ENCODE data around the gene ALPP. TPM values are rescaled to one million over a fixed set of nuclear protein-coding genes. Genes with fewer than 3 reads are reported as not detected.
"Not testable (repeated sequence)": the region's sequence is repeated elsewhere in the genome, so short reads cannot be mapped to it uniquely, and the experiment has no call there.

ALPP gene
- total RNA-seq, 1 donor from 2014 or later = not detected

DNA sequence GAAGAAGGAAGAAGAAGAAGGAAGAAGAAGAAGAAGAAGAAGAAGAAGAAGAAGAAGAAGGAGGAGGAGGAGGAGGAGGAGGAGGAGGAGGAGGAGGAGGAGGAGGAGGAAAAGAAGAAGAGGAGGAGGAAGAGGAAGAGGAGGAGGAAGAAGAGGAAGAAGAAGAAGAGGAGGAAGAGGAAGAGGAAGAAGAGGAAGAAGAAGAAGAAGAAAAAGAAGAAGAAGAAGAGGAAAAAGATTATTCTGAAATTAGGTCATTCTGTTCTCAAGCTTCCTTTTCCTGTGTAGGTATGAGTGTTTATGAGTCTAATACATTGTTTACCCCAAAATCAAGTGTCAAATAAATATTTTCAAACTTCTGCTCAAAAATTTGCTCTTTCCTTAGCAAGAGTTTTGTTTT is 6.5 kb downstream of the ALPP start:
- DNase-seq (ENCODE audit: low spot score); H3K9me3 Mint-ChIP-seq; H3K4me3 Mint-ChIP-seq (ENCODE audit: low read depth); H3K27ac Mint-ChIP-seq; H3K36me3 Mint-ChIP-seq (ENCODE audit: low read depth); H3K4me1 Mint-ChIP-seq (ENCODE audit: low read depth): not testable (repeated sequence)
- intact Hi-C loops (cut with micrococcal nuclease) = loop anchor here (5.0 kb wide), 1 partner anchor 33 kb away; no protein-coding TSS in a partner anchor
- H3K27me3 Mint-ChIP-seq (ENCODE audit: low read depth) = peaks cover 37% of the 10 kb centered on the region

DNA sequence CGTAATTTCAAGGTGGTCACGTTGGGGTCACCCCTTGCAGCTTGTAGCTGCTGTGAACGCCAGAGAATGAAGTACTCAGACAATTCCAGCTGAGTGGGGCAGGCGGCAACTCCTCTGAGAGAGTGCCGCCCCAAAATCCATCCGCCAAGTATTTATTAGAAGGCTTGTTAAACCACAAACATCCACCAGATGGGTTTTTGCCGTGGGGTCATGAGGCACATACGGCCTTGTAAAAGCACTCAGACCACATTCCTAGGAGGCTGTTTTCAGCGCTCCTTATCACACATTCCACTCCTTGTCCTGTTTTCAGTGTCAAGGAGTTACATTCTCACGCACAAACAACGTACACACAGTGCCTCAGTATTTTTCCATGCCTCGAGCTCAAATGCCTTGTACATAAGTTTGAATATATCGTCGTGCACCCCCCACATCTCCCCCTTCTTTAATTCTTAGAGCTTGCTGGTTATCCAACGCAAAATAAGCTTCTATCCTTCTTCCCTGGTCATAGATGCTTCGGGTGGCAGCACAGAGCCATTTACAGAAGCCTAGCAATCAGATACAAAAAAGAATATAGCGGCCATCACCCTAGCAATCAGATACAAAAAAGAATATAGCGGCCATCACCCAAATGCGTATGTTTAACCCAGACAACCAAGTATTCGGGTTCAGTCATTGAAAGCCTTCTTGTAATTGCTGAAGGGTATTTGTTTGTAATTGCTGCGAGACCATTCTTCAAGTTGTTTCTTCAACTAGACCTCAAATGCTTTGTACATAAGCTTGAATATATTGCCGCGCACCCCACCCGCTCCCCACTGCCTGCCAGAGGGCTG is 7.3 kb downstream of the ALPP start:
- Mint-ChIP-seq H3K27ac (no peak overlapping the region), H3K4me3 (ENCODE audit: low read depth) (no peak overlapping the region), H3K36me3 (ENCODE audit: low read depth) (no peaks in the 10 kb centered on the region), H3K9me3 (no peaks in the 10 kb centered on the region), H3K27me3 (ENCODE audit: low read depth) (peaks cover 42% of the 10 kb centered on the region), H3K4me1 (ENCODE audit: low read depth) (peaks cover 2% of the 10 kb centered on the region)
- no peak for DNase-seq (ENCODE audit: low spot score)
- intact Hi-C loops (cut with micrococcal nuclease) = loop anchor here (5.0 kb wide), 1 partner anchor 34 kb away; no protein-coding TSS in a partner anchor

DNA sequence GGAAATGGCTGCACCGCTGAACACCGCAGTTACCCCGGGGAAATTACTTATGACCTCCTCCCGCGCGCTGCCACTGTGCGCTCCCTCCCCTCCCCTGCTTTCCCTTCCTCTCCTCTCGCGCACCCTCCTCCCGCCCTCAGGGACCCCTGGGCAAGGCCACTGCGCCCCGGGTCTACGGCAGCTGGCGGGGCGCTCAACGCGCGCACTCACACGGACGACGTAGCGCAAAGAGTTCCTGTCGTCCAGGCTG is 7.9 kb downstream of the ALPP start:
- H3K27ac Mint-ChIP-seq = no peak overlapping the region
- no peak overlapping the region for H3K4me3 Mint-ChIP-seq (ENCODE audit: low read depth)
- H3K4me1 Mint-ChIP-seq (ENCODE audit: low read depth) = peaks cover 2% of the 10 kb centered on the region
- H3K36me3 Mint-ChIP-seq (ENCODE audit: low read depth) = no peaks in the 10 kb centered on the region
- no peaks in the 10 kb centered on the region for H3K9me3 Mint-ChIP-seq
- no peak for DNase-seq (ENCODE audit: low spot score)
- H3K27me3 Mint-ChIP-seq (ENCODE audit: low read depth) = peaks cover 44% of the 10 kb centered on the region
- intact Hi-C loops (cut with micrococcal nuclease) = loop anchor here (5.0 kb wide), 1 partner anchor 34 kb away; no protein-coding TSS in a partner anchor

DNA sequence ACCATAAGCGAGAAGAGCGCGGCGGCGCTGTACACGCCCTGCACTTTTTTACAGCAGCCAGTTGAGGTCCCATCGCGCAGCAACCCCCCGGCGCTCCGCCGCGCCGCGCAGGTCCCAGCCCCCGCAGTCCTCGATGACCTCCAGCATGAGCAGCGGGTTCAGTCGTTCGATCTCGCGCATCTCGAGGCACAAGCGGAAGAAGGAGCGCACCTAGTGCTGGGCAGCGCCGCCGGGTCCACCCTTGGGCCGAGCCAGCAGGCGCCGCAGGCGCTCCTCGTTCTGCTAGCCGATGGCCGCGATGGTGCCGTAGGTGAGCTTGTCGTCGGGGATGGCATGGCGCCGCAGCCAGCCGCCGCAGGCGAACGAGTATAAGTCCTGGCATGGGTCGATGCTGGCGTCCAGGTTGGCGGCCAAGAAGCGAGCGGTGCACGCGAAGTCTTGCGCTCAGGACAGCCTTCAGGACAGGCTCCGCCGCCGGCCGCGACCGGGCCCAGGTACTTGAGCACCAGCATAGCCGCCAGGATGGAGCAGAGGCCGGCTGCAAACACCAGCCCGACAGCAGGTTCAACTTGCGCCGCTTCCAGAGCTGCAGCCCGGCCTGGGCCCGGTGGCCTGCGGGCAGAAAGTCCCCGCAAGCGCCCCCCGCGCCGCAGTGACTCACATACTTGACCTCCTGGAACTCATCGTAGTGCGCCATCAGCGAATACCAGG is 8.3 kb downstream of the ALPP start:
- no peaks in the 10 kb centered on the region for H3K36me3 Mint-ChIP-seq (ENCODE audit: low read depth)
- H3K4me3 Mint-ChIP-seq (ENCODE audit: low read depth) = no peak overlapping the region
- peaks cover 44% of the 10 kb centered on the region for H3K27me3 Mint-ChIP-seq (ENCODE audit: low read depth)
- H3K4me1 Mint-ChIP-seq (ENCODE audit: low read depth) = peaks cover 2% of the 10 kb centered on the region
- no peak for DNase-seq (ENCODE audit: low spot score)
- H3K27ac Mint-ChIP-seq = no peak overlapping the region
- H3K9me3 Mint-ChIP-seq = no peaks in the 10 kb centered on the region
- intact Hi-C loops (cut with micrococcal nuclease) = loop anchor here (5.0 kb wide), 1 partner anchor 35 kb away; no protein-coding TSS in a partner anchor

DNA sequence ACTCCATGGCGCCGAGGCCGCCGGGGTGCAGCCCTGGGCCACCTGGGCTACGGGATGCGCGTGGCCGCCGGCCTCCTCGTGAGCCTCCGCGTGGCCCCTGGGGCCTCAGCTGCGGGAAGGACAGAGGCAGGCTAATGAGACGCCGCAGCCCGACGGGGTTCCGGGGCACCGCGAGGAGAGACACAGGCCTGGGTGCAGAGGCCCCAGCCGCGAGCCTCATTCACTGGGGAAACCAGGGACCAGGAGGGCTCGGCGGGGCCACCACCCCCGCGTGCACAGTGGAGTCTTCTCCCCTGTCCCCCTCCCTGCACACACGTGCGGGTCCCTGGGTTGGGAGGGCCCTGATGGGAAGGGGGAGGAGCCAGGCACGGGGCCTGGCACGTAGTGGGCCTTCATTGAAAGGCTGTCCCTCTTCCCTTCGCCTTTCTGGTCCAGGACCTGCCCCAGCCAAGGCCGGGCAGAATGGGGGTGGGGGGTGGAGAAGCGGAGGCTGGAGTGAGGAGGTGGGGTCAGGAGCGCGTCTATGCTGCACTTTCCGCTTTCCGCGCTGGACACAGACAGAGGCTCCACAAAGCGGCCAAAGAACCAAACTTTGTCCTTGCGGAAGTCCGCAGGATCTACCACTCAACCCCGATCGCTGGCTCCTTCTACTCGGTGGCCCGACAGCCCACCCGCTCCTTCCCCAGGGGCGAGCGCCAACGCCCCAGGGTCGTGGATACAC is 9.1 kb downstream of the ALPP start:
- Mint-ChIP-seq H3K4me1 (ENCODE audit: low read depth) (peaks cover 2% of the 10 kb centered on the region), H3K27ac (no peak overlapping the region), H3K9me3 (no peaks in the 10 kb centered on the region), H3K27me3 (ENCODE audit: low read depth) (peaks cover 44% of the 10 kb centered on the region), H3K4me3 (ENCODE audit: low read depth) (no peak overlapping the region), H3K36me3 (ENCODE audit: low read depth) (no peaks in the 10 kb centered on the region)
- no peak for DNase-seq (ENCODE audit: low spot score)
- intact Hi-C loops (cut with micrococcal nuclease) = loop anchor here (5.0 kb wide), 1 partner anchor 35 kb away; no protein-coding TSS in a partner anchor

DNA sequence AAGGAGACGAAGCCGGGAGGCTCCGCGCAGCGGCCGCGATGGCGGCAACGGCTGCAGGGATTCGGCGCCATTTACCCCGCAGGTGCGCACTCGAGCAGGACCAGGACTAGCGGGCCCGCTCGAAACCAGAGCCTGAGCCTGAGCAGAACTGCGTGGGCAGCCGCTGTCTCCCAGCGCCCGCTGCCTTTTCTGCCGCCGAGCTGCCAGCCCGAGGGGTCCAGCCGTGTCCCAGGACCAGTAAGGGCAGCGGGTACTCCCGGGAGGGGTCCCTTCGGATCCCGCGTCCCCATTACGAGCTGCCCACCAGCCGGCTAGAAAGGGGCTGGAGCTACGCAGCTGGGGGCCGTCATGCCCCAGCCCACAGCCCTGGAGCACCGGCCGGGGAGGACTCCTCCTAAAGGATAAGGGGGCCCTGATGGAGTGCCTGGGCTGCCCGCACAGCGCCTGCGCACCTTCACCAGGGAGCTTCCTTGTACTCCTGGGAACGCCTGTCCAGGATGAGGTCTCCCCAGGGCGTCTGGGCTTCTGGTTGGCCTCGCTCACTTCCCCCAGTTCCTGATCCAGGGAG is 9.9 kb downstream of the ALPP start:
- Mint-ChIP-seq H3K36me3 (ENCODE audit: low read depth) (no peaks in the 10 kb centered on the region), H3K4me1 (ENCODE audit: low read depth) (peaks cover 2% of the 10 kb centered on the region), H3K27me3 (ENCODE audit: low read depth) (peaks cover 44% of the 10 kb centered on the region), H3K27ac (no peak overlapping the region), H3K9me3 (no peaks in the 10 kb centered on the region), H3K4me3 (ENCODE audit: low read depth) (no peak overlapping the region)
- DNase-seq (ENCODE audit: low spot score) = no peak
- intact Hi-C loops (cut with micrococcal nuclease) = loop anchor here (5.0 kb wide), 1 partner anchor 36 kb away; no protein-coding TSS in a partner anchor

DNA sequence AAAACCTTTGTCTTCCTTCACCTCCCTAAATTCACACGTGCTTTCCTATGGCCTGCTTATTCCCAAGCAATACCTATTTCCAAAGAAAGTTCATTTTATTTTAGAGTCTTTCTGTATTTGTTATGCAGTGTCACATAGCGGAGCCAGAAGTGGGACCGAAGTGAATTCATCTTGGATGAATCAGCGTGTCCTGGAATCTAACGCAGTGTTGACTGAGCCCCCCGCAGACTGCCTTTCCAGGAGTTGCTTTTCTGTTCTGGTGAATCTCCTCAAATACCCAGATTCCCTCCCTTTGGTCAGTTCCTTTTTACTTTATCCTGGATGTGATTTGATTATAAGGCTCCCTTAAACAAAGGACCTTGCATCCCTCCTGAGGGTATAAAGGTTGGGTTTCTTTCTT is 10.8 kb downstream of the ALPP start:
- H3K4me1 Mint-ChIP-seq (ENCODE audit: low read depth) = peaks cover 2% of the 10 kb centered on the region
- H3K36me3 Mint-ChIP-seq (ENCODE audit: low read depth) = no peaks in the 10 kb centered on the region
- no peak overlapping the region for H3K27ac Mint-ChIP-seq
- H3K27me3 Mint-ChIP-seq (ENCODE audit: low read depth) = peaks cover 40% of the 10 kb centered on the region
- no peak overlapping the region for H3K4me3 Mint-ChIP-seq (ENCODE audit: low read depth)
- DNase-seq (ENCODE audit: low spot score) = no peak
- intact Hi-C loops (cut with micrococcal nuclease) = loop anchor here (5.0 kb wide), 1 partner anchor 37 kb away; no protein-coding TSS in a partner anchor
- H3K9me3 Mint-ChIP-seq = no peaks in the 10 kb centered on the region

DNA sequence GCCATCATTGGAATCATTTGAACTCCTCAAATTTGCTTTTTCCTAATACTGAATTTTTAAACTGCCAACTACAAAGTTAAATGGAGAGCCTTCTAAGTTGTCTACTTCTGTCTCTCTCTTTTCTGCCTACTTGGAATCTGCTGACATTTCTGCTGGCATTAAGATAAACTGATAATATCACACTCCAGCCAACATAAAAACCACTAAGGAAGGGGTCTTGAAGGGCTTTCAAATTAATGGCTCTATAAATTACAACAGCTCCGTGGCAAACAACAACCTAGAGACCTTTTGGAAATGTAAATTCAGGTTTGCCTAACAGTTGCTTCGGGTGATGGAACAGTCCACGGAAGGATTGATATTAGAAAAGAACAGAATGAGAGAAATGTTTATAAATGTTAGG is 12.1 kb downstream of the ALPP start:
- no peak overlapping the region for H3K27ac Mint-ChIP-seq
- no peak overlapping the region for H3K4me3 Mint-ChIP-seq (ENCODE audit: low read depth)
- peaks cover 2% of the 10 kb centered on the region for H3K4me1 Mint-ChIP-seq (ENCODE audit: low read depth)
- peaks cover 31% of the 10 kb centered on the region for H3K27me3 Mint-ChIP-seq (ENCODE audit: low read depth)
- intact Hi-C loops (cut with micrococcal nuclease) = no loop called here
- H3K36me3 Mint-ChIP-seq (ENCODE audit: low read depth) = no peaks in the 10 kb centered on the region
- no peaks in the 10 kb centered on the region for H3K9me3 Mint-ChIP-seq
- no peak for DNase-seq (ENCODE audit: low spot score)

DNA sequence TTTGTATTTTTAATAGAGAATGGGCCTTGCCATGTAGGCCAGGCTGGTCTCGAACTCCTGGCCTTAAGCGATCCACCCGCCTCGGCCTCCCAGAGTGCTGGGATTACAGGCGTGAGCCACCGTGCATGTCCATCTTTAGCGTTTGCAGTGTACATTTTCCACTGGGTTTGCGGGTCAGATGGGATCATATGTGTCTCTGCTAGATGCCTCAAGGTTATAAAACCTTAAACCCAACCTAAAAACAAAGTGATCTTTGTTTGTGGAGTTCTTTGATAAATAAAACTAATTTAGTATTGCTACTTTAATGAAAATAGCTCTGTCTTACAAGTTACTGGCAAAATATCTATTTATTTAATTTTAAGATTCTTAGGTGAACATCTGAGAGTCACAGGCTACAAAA is 15.0 kb downstream of the ALPP start:
- peaks cover 24% of the 10 kb centered on the region for H3K27me3 Mint-ChIP-seq (ENCODE audit: low read depth)
- intact Hi-C loops (cut with micrococcal nuclease) = no loop called here
- H3K36me3 Mint-ChIP-seq (ENCODE audit: low read depth) = no peaks in the 10 kb centered on the region
- no peaks in the 10 kb centered on the region for H3K4me1 Mint-ChIP-seq (ENCODE audit: low read depth)
- DNase-seq (ENCODE audit: low spot score) = no peak
- no peak overlapping the region for H3K27ac Mint-ChIP-seq
- H3K4me3 Mint-ChIP-seq (ENCODE audit: low read depth) = no peak overlapping the region
- H3K9me3 Mint-ChIP-seq = no peaks in the 10 kb centered on the region

DNA sequence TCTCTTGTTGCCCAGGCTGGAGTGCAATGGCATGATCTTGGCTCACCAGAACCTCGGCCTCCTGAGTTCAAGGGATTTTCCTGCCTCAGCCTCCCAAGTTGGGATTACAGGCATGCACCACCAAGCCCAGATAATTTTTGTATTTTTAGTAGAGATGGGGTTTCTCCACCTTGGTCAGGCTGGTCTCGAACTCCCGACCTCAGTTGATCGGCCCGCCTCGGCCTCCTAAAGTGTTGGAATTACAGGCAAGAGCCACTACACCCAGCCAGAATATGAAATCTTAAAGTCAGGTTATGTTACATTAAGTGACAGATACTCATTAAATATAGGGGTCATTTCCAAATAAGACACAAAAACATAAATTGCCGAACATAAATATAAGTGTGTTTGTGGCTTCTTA is 15.9 kb downstream of the ALPP start:
- H3K9me3 Mint-ChIP-seq; H3K4me3 Mint-ChIP-seq (ENCODE audit: low read depth); H3K36me3 Mint-ChIP-seq (ENCODE audit: low read depth); DNase-seq (ENCODE audit: low spot score); H3K27ac Mint-ChIP-seq; H3K4me1 Mint-ChIP-seq (ENCODE audit: low read depth); intact Hi-C loops (cut with micrococcal nuclease): not testable (repeated sequence)
- H3K27me3 Mint-ChIP-seq (ENCODE audit: low read depth) = peaks cover 19% of the 10 kb centered on the region

DNA sequence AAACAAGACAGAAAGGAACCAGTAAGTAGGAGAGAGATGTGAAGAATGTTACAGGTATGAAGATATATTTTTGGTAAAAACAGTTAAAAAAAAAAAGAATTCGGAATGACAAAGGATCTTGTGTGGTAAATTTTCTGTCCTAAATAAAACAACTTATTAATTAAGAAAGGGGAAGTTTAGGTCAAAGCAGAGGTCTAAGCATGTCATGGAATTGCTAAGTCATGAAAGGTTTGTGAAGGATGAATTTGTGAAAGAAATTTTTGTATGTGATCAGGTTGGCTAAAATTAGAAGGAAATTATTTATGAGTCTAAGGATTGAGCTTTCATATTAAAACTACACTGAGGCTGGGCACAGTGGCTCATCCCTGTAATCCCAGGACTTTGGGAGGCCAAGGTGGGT is 17.0 kb downstream of the ALPP start:
- H3K4me1 Mint-ChIP-seq (ENCODE audit: low read depth) = no peaks in the 10 kb centered on the region
- peaks cover 11% of the 10 kb centered on the region for H3K27me3 Mint-ChIP-seq (ENCODE audit: low read depth)
- intact Hi-C loops (cut with micrococcal nuclease) = no loop called here
- no peaks in the 10 kb centered on the region for H3K36me3 Mint-ChIP-seq (ENCODE audit: low read depth)
- no peak for DNase-seq (ENCODE audit: low spot score)
- no peak overlapping the region for H3K4me3 Mint-ChIP-seq (ENCODE audit: low read depth)
- no peak overlapping the region for H3K27ac Mint-ChIP-seq
- H3K9me3 Mint-ChIP-seq = no peaks in the 10 kb centered on the region

DNA sequence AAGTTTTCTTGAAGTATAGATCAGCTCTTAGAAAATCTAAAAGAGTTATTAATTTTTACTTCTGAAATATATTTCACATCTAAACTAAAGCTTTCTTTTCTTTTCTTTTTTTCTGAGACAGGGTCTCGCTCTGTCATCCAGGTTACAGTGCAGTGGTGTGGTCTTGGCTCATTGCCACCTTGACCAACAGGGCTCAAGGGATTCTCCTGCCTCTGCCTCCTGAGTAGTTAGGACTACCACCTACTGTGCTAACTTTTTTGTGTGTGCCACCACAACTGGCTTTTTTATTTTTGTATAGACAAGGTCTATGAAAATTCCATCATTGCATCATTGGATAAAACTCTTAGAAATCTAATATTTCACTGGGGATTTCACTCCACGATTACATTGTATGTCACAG is 18.1 kb downstream of the ALPP start:
- Mint-ChIP-seq H3K4me1 (ENCODE audit: low read depth) (no peaks in the 10 kb centered on the region), H3K27ac (no peak overlapping the region), H3K4me3 (ENCODE audit: low read depth) (no peak overlapping the region), H3K36me3 (ENCODE audit: low read depth) (no peaks in the 10 kb centered on the region), H3K9me3 (no peaks in the 10 kb centered on the region), H3K27me3 (ENCODE audit: low read depth) (peaks cover 7% of the 10 kb centered on the region)
- intact Hi-C loops (cut with micrococcal nuclease) = no loop called here
- DNase-seq (ENCODE audit: low spot score) = no peak
